HEK293T (cell line): ENCODE data around the gene ATG7.

ENCODE experiments used
- CTCF ChIA-PET: fragments of 350-600 bp; formaldehyde crosslinking; extraction: SDS; loops from one replicate; lab custom pipeline; 2021; ENCODE audit warnings: antibody characterized with exemption, inconsistent platforms; lab: Yijun Ruan, JAX
- POLR2A ChIA-PET: fragments of 350-600 bp; formaldehyde crosslinking; extraction: SDS; loops from one replicate; lab custom pipeline; 2020; ENCODE audit warnings: antibody characterized with exemption, inconsistent platforms; lab: Yijun Ruan, JAX
- DNase-seq: peaks from one replicate; pipeline ENCODE4 v3.0.0; 2012; ENCODE audit warnings: mixed read lengths; ENCODE audit errors: extremely low spot score
- ARNT ChIP-seq: fragments of 450-650 bp; IDR thresholded peaks from 2 replicates; pipeline ENCODE4 v1.6.1; 2017; ENCODE audit warnings: mild to moderate bottlenecking
- BHLHE40 ChIP-seq: fragments of 450-650 bp; IDR thresholded peaks from 2 replicates; pipeline ENCODE4 v1.6.1; 2016; ENCODE audit warnings: mild to moderate bottlenecking, moderate library complexity, borderline replicate concordance
- CTBP1 ChIP-seq: fragments of 450-650 bp; IDR thresholded peaks from 2 replicates; pipeline ENCODE4 v1.6.1; 2016; ENCODE audit warnings: borderline replicate concordance
- ELF4 ChIP-seq: fragments of 450-650 bp; IDR thresholded peaks from 2 replicates; pipeline ENCODE4 v1.6.1; 2017; ENCODE audit warnings: antibody characterized with exemption
- FOXA1 ChIP-seq: fragments of 450-650 bp; IDR thresholded peaks from 2 replicates; pipeline ENCODE4 v1.6.1; 2016; ENCODE audit warnings: mild to moderate bottlenecking
- FOXK2 ChIP-seq: fragments of 450-650 bp; IDR thresholded peaks from 2 replicates; pipeline ENCODE4 v1.6.1; 2016; ENCODE audit warnings: mild to moderate bottlenecking
- FOXM1 ChIP-seq: fragments of 450-650 bp; IDR thresholded peaks from 2 replicates; pipeline ENCODE4 v1.6.1; 2017; ENCODE audit warnings: mild to moderate bottlenecking, borderline replicate concordance
- HDGF ChIP-seq: fragments of 450-650 bp; IDR thresholded peaks from 2 replicates; pipeline ENCODE4 v1.6.1; 2017; ENCODE audit warnings: antibody characterized with exemption, borderline replicate concordance
- L3MBTL2 ChIP-seq: fragments of 450-650 bp; conservative IDR thresholded peaks from 2 replicates; pipeline ENCODE4 v1.6.1; 2016; ENCODE audit warnings: mild to moderate bottlenecking
- LEF1 ChIP-seq: fragments of 450-650 bp; IDR thresholded peaks from 2 replicates; pipeline ENCODE4 v1.6.1; 2017; ENCODE audit warnings: mild to moderate bottlenecking, borderline replicate concordance
- NFRKB ChIP-seq: fragments of 450-650 bp; IDR thresholded peaks from 2 replicates; pipeline ENCODE4 v1.6.1; 2016; ENCODE audit warnings: mild to moderate bottlenecking, moderate library complexity
- PKNOX1 ChIP-seq: fragments of 450-650 bp; IDR thresholded peaks from 2 replicates; pipeline ENCODE4 v1.6.1; 2016
- SP1 ChIP-seq: fragments of 450-650 bp; IDR thresholded peaks from 2 replicates; pipeline ENCODE4 v1.6.1; 2017
- SUZ12 ChIP-seq: fragments of 450-650 bp; IDR thresholded peaks from 2 replicates; pipeline ENCODE4 v1.6.1; 2016; ENCODE audit warnings: mild to moderate bottlenecking
- TARDBP ChIP-seq: fragments of 450-650 bp; IDR thresholded peaks from 2 replicates; pipeline ENCODE4 v1.6.1; 2016
- ZNF384 ChIP-seq: fragments of 450-650 bp; IDR thresholded peaks from 2 replicates; pipeline ENCODE4 v1.6.1; 2016

The ATG7 gene

GRCh38 chr3:11276901-11277300, 4.7 kb downstream of the ATG7 start:
- no peak for TF ChIP-seq TARDBP
- TF ChIP-seq CTBP1: no peak
- TF ChIP-seq HDGF: no peak
- no peak for TF ChIP-seq SUZ12
- TF ChIP-seq FOXM1: no peak
- no peak for TF ChIP-seq PKNOX1
- TF ChIP-seq FOXA1: no peak
- DNase-seq: no peak
- CTCF ChIA-PET: no interaction called here
- POLR2A ChIA-PET: no interaction called here

GRCh38 chr3:11282250-11283138, 10.3 kb downstream of the ATG7 start:
- ChIA-PET POLR2A (interaction anchor here (1.9 kb wide), 1 partner anchor 10 kb away, joined by 8 read pairs; the partner anchor contains the start of gene ATG7), CTCF (no interaction called here)
- no peak for DNase-seq
- TF ChIP-seq SP1 (no peak), FOXK2 (no peak), FOXM1 (no peak), HDGF (no peak), TARDBP (no peak), FOXA1 (no peak), ZNF384 (no peak), LEF1 (no peak), ELF4 (no peak), ARNT (no peak), CTBP1 (no peak), SUZ12 (no peak)

- DNase-seq: no peak
- ChIA-PET CTCF (no interaction called here), POLR2A (interaction anchor here (1.9 kb wide), 1 partner anchor 10 kb away, joined by 8 read pairs; the partner anchor contains the start of gene ATG7)
- TF ChIP-seq HDGF (no peak), BHLHE40 (no peak), FOXK2 (no peak), FOXM1 (no peak), ARNT (no peak), ZNF384 (no peak), FOXA1 (no peak), LEF1 (no peak), SUZ12 (no peak), TARDBP (no peak), SP1 (no peak), CTBP1 (no peak), ELF4 (no peak), NFRKB (no peak), PKNOX1 (no peak)
Measured at GRCh38 chr3:11283139-11283475, 10.9 kb downstream of the ATG7 start.

GRCh38 chr3:11284011-11284410, 11.8 kb downstream of the ATG7 start:
- ChIA-PET POLR2A (no interaction called here), CTCF (no interaction called here)
- no peak for DNase-seq
- TF ChIP-seq ELF4: no peak
- TF ChIP-seq BHLHE40: no peak
- no peak for TF ChIP-seq CTBP1
- TF ChIP-seq NFRKB: no peak
- no peak for TF ChIP-seq ZNF384
- TF ChIP-seq FOXM1: no peak

GRCh38 chr3:11285471-11285870, 13.3 kb downstream of the ATG7 start:
- ChIA-PET CTCF (no interaction called here), POLR2A (interaction anchor here (0.6 to 1.7 kb wide), 2 partner anchors 11 to 13 kb away, joined by 3 to 8 read pairs; partner anchors contain the start of gene ATG7)
- DNase-seq: no peak
- TF ChIP-seq FOXK2 (no peak), SP1 (no peak), FOXA1 (no peak), ZNF384 (no peak), ELF4 (no peak), ARNT (no peak), CTBP1 (no peak), NFRKB (no peak)

GRCh38 chr3:11287404-11287803, 15.2 kb downstream of the ATG7 start:
- POLR2A ChIA-PET: interaction anchor here (1.0 to 2.2 kb wide), 2 partner anchors 14 to 15 kb away, joined by 3 to 20 read pairs; partner anchors contain the start of gene ATG7
- TF ChIP-seq NFRKB (no peak), HDGF (no peak), CTBP1 (no peak), ZNF384 (no peak), TARDBP (no peak), L3MBTL2 (no peak), FOXK2 (no peak), SUZ12 (no peak), PKNOX1 (no peak), LEF1 (no peak), FOXM1 (no peak), SP1 (no peak), BHLHE40 (no peak), FOXA1 (no peak), ELF4 (no peak), ARNT (no peak)
- DNase-seq: no peak
- CTCF ChIA-PET: interaction anchor here (1.1 kb wide), 1 partner anchor 48 kb away, joined by 3 read pairs; no protein-coding TSS in a partner anchor
